HepG2 (cell line): Measurements from ENCODE around the gene IL6R. TPM values are rescaled to one million over a fixed set of nuclear protein-coding genes. Genes with fewer than 3 reads are reported as not detected.

Source experiments
- CREM ChIP-seq, 2 experiments: sonication (generic) in 1 of 2; formaldehyde crosslinking in 1 of 2; IDR thresholded peaks; 2 replicates each; pipeline versions ENCODE4 v1.4.0 to v1.6.1; 2016 to 2020; ENCODE audit warnings: antibody characterized with exemption in 1 of 2, mild to moderate bottlenecking in 1 of 2, missing genetic modification reagents in 1 of 2
- ELF4 ChIP-seq: sonication (generic); formaldehyde crosslinking; IDR thresholded peaks from 2 replicates; pipeline ENCODE4 v1.5.0; 2020; ENCODE audit warnings: missing genetic modification reagents, mild to moderate bottlenecking, moderate library complexity, borderline replicate concordance
- ERF ChIP-seq: IDR thresholded peaks from 2 replicates; pipeline ENCODE4 v1.6.1; 2018; ENCODE audit warnings: missing biosample characterization, missing genetic modification reagents
- GATA4 ChIP-seq: sonication (generic); IDR thresholded peaks from 2 replicates; pipeline ENCODE4 v1.6.1; 2016; ENCODE audit warnings: antibody characterized with exemption, low read depth, borderline replicate concordance
- HMGA1 ChIP-seq: sonication (generic); formaldehyde crosslinking; conservative IDR thresholded peaks from 2 replicates; pipeline ENCODE4 v1.4.0; 2020; ENCODE audit warnings: missing genetic modification reagents
- IRF1 ChIP-seq: sonication (generic); formaldehyde crosslinking; IDR thresholded peaks from 2 replicates; pipeline ENCODE4 v1.4.0; 2020; ENCODE audit warnings: low read depth, mild to moderate bottlenecking, missing genetic modification reagents
- LCORL ChIP-seq, 2 experiments: fragments of 450-650 bp in 1 of 2; sonication (generic) in 1 of 2; formaldehyde crosslinking in 1 of 2; IDR thresholded peaks; 2 replicates each; pipeline versions ENCODE4 v1.5.0 to v1.6.1; 2017 to 2020; ENCODE audit warnings: antibody characterized with exemption in 1 of 2, missing genetic modification reagents in 1 of 2
- MAF1 ChIP-seq: sonication (generic); formaldehyde crosslinking; IDR thresholded peaks from 2 replicates; pipeline ENCODE4 v1.5.0; 2020; ENCODE audit warnings: missing genetic modification reagents, borderline replicate concordance
- MAZ ChIP-seq, 2 experiments: sonication (generic) in 1 of 2; formaldehyde crosslinking in 1 of 2; IDR thresholded peaks; 2 replicates each; pipeline versions ENCODE4 v1.5.0 to v1.6.1; 2012 to 2020; ENCODE audit warnings: low read depth in 2 of 2, mild to moderate bottlenecking in 2 of 2, borderline replicate concordance in 1 of 2, improper control_type of control experiment in 1 of 2, low read length in 1 of 2, missing genetic modification reagents in 1 of 2, moderate library complexity in 1 of 2
- MED1 ChIP-seq: sonication (generic); formaldehyde crosslinking; IDR thresholded peaks from 2 replicates; pipeline ENCODE4 v1.4.0; 2020; ENCODE audit warnings: missing genetic modification reagents
- MLLT10 ChIP-seq: sonication (generic); formaldehyde crosslinking; IDR thresholded peaks from 2 replicates; pipeline ENCODE4 v1.4.0; 2020; ENCODE audit warnings: missing genetic modification reagents
- MYPOP ChIP-seq: sonication (generic); formaldehyde crosslinking; IDR thresholded peaks from 2 replicates; pipeline ENCODE4 v1.8.1; 2023; ENCODE audit warnings: mild to moderate bottlenecking, moderate library complexity, missing genetic modification reagents
- PAXIP1 ChIP-seq: sonication (generic); formaldehyde crosslinking; conservative IDR thresholded peaks from 2 replicates; pipeline ENCODE4 v1.4.0; 2020; ENCODE audit warnings: mild to moderate bottlenecking, missing genetic modification reagents, moderate library complexity
- SAFB2 ChIP-seq: sonication (generic); formaldehyde crosslinking; IDR thresholded peaks from 2 replicates; pipeline ENCODE4 v1.5.1; 2020; ENCODE audit warnings: missing genetic modification reagents, low read depth, mild to moderate bottlenecking, borderline replicate concordance
- SYNCRIP ChIP-seq: fragments of 200-400 bp; formaldehyde crosslinking; IDR thresholded peaks from 2 replicates; pipeline ENCODE4 v1.6.1; 2018; ENCODE audit warnings: mild to moderate bottlenecking, low read depth, low read length; ENCODE audit not compliant: insufficient read depth
- THYN1 ChIP-seq: sonication (generic); formaldehyde crosslinking; IDR thresholded peaks from 2 replicates; pipeline ENCODE4 v1.8.1; 2023; ENCODE audit warnings: low read depth, mild to moderate bottlenecking, moderate library complexity, missing genetic modification reagents, borderline replicate concordance
- ZBTB7B ChIP-seq: sonication (generic); formaldehyde crosslinking; IDR thresholded peaks from 2 replicates; pipeline ENCODE4 v1.4.0; 2020; ENCODE audit warnings: missing genetic modification reagents
- ZFX ChIP-seq: sonication (generic); formaldehyde crosslinking; IDR thresholded peaks from 2 replicates; pipeline ENCODE4 v1.4.0; 2020; ENCODE audit warnings: mild to moderate bottlenecking, low read depth, missing genetic modification reagents, moderate library complexity
- ZNF879 ChIP-seq: sonication (generic); formaldehyde crosslinking; IDR thresholded peaks from 2 replicates; pipeline ENCODE4 v1.8.1; 2023; ENCODE audit warnings: missing genetic modification reagents
- ZSCAN25 ChIP-seq: sonication (generic); formaldehyde crosslinking; IDR thresholded peaks from 2 replicates; pipeline ENCODE4 v1.8.0; 2022; ENCODE audit warnings: mild to moderate bottlenecking, missing genetic modification reagents
- polyA plus RNA-seq, 8 experiments: library from polyadenylated mRNA; depleted of rRNA in 3 of 8; stranded (reverse) in 7 of 8; unstranded in 1 of 8; fragments of >200 nt; fragmentation: Illumina TruSeq in 4 of 8; extraction: Trizol in 4 of 8; gene quantifications; 2 replicates each; pipeline versions ENCODE4 v1.2.1 to v1.2.3, GENCODE V29; 2011 to 2016; ENCODE audit warnings: low read depth in 4 of 8, missing spikeins in 1 of 8, mixed read lengths in 1 of 8; ENCODE audit not compliant: insufficient read depth in 1 of 8
- total RNA-seq, 5 experiments: library from RNA; depleted of rRNA; stranded (reverse); fragments of >200 nt; fragmentation: Illumina TruSeq; extraction: Trizol; gene quantifications; 2 replicates each; pipeline ENCODE4 v1.2.3, GENCODE V29; 2016; ENCODE audit warnings: low read depth in 1 of 5

Gene IL6R
- total and polyA plus RNA-seq, 2 of the 13 experiments (the other 11 are each of a cell fraction or from before 2014, with no cell fraction given) = 5.0 to 24.5 TPM

- TF ChIP-seq ZSCAN25 (CRISPR knock-in tag) (0 out of 2 replicates have a peak, but pooled peaks have one; percentile 3), MAZ (IDR thresholded peaks at IDR 0.05; ENCODE audit: borderline replicate concordance, low read depth, low read length) (no peak), MAZ (CRISPR knock-in tag; IDR thresholded peaks at IDR 0.05; ENCODE audit: low read depth) (peak; percentile 8; the same call in 1 of the 2 replicates), ZNF879 (no peak), MLLT10 (no peak), HMGA1 (CRISPR knock-in tag) (no peak), PAXIP1 (CRISPR knock-in tag) (no peak), CREM (IDR thresholded peaks at IDR 0.05) (no peak), CREM (CRISPR knock-in tag; IDR thresholded peaks at IDR 0.05) (no peak), SYNCRIP (no peak), ELF4 (CRISPR knock-in tag) (no peak), THYN1 (CRISPR knock-in tag) (no peak), GATA4 (0 out of 2 replicates have a peak, but pooled peaks have one; percentile 16), LCORL (IDR thresholded peaks at IDR 0.05) (no peak), LCORL (CRISPR knock-in tag; IDR thresholded peaks at IDR 0.05) (peak; percentile 64), IRF1 (no peak), ERF (no peak), MYPOP (CRISPR knock-in tag) (0 out of 2 replicates have a peak, but pooled peaks have one; percentile 13), SAFB2 (no peak; the same call in 1 of the 2 replicates), ZBTB7B (CRISPR knock-in tag) (peak; percentile 20; the same call in 1 of the 2 replicates), MAF1 (CRISPR knock-in tag) (no peak; the same call in 1 of the 2 replicates), ZFX (peak; percentile 67; the same call in 1 of the 2 replicates), MED1 (CRISPR knock-in tag) (peak; percentile 11; the same call in 1 of the 2 replicates)
These were observed 816 bp downstream of the IL6R start (continued) for GRCh38 chr1:154405747-154406571.
